Mesendoderm (in vitro differentiated cells): ENCODE data around the gene RNF13.

ENCODE experiments used
- DNase-seq: peaks from one replicate; pipeline ENCODE4 v3.0.0; 2013
- H2AK5ac ChIP-seq: 2 replicates; pipeline ENCODE4 v1.6.1; 2013; ENCODE audit warnings: low read length, inconsistent platforms
- H2BK120ac ChIP-seq: 2 replicates; pipeline ENCODE4 v1.6.1; 2013; ENCODE audit warnings: low read depth, mild to moderate bottlenecking, low read length, moderate library complexity, mixed read lengths
- H2BK15ac ChIP-seq: replicated peaks from 2 replicates; pipeline ENCODE4 v1.6.1; 2013; ENCODE audit warnings: low read depth, mild to moderate bottlenecking, moderate library complexity
- H2BK5ac ChIP-seq: 2 replicates; pipeline ENCODE4 v1.6.1; 2013; ENCODE audit warnings: low read length, inconsistent platforms
- H3K18ac ChIP-seq: 2 replicates; pipeline ENCODE4 v1.6.1; 2013; ENCODE audit warnings: mild to moderate bottlenecking, low read length, mixed read lengths
- H3K23ac ChIP-seq: one replicate; pipeline ENCODE4 v1.6.1; 2013; ENCODE audit warnings: low read length
- H3K27ac ChIP-seq: 2 replicates; pipeline ENCODE4 v1.5.1; 2013; ENCODE audit warnings: low read depth, mild to moderate bottlenecking, inconsistent platforms, low read length, moderate library complexity
- H3K27me3 ChIP-seq: 2 replicates; pipeline ENCODE4 v1.6.1; 2013; ENCODE audit warnings: low read length, control low read depth, mild to moderate bottlenecking, inconsistent platforms; ENCODE audit not compliant: insufficient read depth, poor library complexity
- H3K36me3 ChIP-seq: 2 replicates; pipeline ENCODE4 v1.6.1; 2013; ENCODE audit warnings: low read length, inconsistent platforms; ENCODE audit not compliant: control insufficient read depth, insufficient read depth
- H3K4ac ChIP-seq: one replicate; pipeline ENCODE4 v1.6.1; 2013; ENCODE audit warnings: low read depth, mild to moderate bottlenecking, low read length, moderate library complexity
- H3K4me1 ChIP-seq: 2 replicates; pipeline ENCODE4 v1.6.1; 2013; ENCODE audit warnings: low read depth, low read length, inconsistent platforms; ENCODE audit not compliant: control insufficient read depth
- H3K4me2 ChIP-seq: 2 replicates; pipeline ENCODE4 v1.6.1; 2013; ENCODE audit warnings: low read length
- H3K4me3 ChIP-seq: 2 replicates; pipeline ENCODE4 v1.5.1; 2013; ENCODE audit warnings: mild to moderate bottlenecking, low read length
- H3K56ac ChIP-seq: one replicate; pipeline ENCODE4 v1.6.1; 2013; ENCODE audit warnings: low read length
- H3K79me1 ChIP-seq: 2 replicates; pipeline ENCODE4 v1.6.1; 2013; ENCODE audit warnings: low read length, inconsistent platforms
- H3K79me2 ChIP-seq: 2 replicates; pipeline ENCODE4 v1.6.1; 2013; ENCODE audit warnings: mild to moderate bottlenecking, low read length; ENCODE audit not compliant: control insufficient read depth, insufficient read depth
- H3K9ac ChIP-seq: 2 replicates; pipeline ENCODE4 v1.6.1; 2013; ENCODE audit warnings: low read length, inconsistent platforms
- H4K5ac ChIP-seq: one replicate; pipeline ENCODE4 v1.6.1; 2013; ENCODE audit warnings: low read length
- H4K8ac ChIP-seq: one replicate; pipeline ENCODE4 v1.6.1; 2013; ENCODE audit warnings: low read depth, mild to moderate bottlenecking, control low read depth, low read length, moderate library complexity
- WGBS: extraction: QIAGEN DNeasy Blood & Tissue Kit; methylation state at CpG from one replicate; pipeline ENCODE4 v1.1.7; 2013; ENCODE audit warnings: low lambda C conversion rate, missing lambda C conversion rate; ENCODE audit not compliant: insufficient coverage; ENCODE audit errors: extremely low coverage; 5-methylcytosine and 5-hydroxymethylcytosine counted together

The RNF13 gene

DNA sequence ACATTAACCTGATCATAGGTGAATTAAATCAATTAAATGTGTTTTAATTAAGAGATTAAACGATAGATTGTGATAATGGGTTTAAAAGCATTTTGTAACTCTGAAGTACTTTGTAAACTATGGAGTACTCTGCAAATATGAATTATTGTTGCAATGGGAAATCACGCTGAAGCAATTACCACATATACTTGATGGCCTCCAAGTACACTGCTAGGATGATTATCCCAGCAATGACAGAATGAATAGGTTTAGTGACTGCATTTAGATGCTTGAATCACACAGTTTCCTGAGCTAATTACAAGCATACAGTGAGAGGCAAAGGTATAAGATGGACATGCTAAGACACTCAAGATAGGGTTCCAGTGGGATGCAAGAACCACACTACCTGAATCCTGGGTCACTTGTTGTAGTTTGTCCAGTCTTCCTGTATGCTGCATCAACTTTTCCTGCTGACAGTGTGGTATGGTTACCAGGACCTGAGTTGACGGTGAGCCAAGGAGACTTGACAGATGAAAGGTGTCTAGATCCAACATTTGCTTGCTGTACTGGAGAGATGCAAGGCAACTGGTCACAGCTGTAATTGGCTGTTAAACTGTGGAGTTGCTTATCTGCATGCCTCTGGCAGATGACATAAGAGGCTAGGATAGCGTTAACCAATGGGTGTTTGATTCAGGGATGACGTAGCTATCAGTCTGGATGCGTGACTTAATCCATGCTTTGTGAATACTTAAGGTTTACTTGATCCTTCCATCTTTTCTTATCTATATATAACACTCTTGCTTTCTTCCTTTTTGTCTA lies 38.0 kb downstream of the RNF13 start:
- no peak overlapping the region for H3K18ac ChIP-seq
- no peak overlapping the region for H4K8ac ChIP-seq
- peak; percentile 51 for DNase-seq
- no peak overlapping the region for H3K4ac ChIP-seq
- H3K79me2 ChIP-seq, result no peaks in the 10 kb centered on the region
- H2BK5ac ChIP-seq, result no peak overlapping the region
- H3K56ac ChIP-seq, result no peak overlapping the region
- H2BK15ac ChIP-seq, result no peak overlapping the region
- H2BK120ac ChIP-seq, result no peak overlapping the region
- 100% methylated on average over 1 of the region's 6 CpGs for WGBS
- H3K79me1 ChIP-seq, result peaks cover 4% of the 10 kb centered on the region
- H4K5ac ChIP-seq, result no peak overlapping the region
- no peak overlapping the region for H3K23ac ChIP-seq
- H3K27me3 ChIP-seq, result no peaks in the 10 kb centered on the region
- no peak overlapping the region for H3K27ac ChIP-seq
- no peak overlapping the region for H2AK5ac ChIP-seq
- H3K4me2 ChIP-seq, result no peak overlapping the region
- no peak overlapping the region for H3K9ac ChIP-seq
- H3K36me3 ChIP-seq, result no peaks in the 10 kb centered on the region
- H3K4me1 ChIP-seq, result no peaks in the 10 kb centered on the region
- H3K4me3 ChIP-seq, result no peak overlapping the region

DNA sequence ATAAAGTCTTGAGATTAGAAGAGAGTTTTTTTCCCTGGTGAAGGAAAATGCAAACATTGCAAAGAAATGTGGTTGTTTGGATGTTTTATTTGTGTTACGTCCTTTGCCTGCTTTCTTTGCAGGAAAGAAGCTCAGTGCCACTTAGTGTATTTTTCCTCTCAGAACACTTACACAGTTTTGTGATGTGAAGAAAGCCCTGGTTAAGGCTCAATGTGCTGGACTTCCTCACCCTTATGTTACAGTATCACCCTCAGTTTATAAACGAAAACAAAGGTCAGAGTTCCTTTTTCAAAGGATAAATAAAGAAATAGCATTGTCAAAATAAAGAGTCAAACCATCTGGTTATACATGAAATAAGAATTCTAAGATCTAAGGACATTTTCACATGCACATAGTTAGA lies 45.9 kb downstream of the RNF13 start:
- Histone ChIP-seq H3K79me2 (no peaks in the 10 kb centered on the region), H3K56ac (no peak overlapping the region), H3K4me2 (no peak overlapping the region), H3K27me3 (no peaks in the 10 kb centered on the region), H2AK5ac (no peak overlapping the region), H3K18ac (no peak overlapping the region), H3K79me1 (no peaks in the 10 kb centered on the region), H3K9ac (no peak overlapping the region), H3K4ac (no peak overlapping the region), H2BK5ac (no peak overlapping the region), H3K27ac (no peak overlapping the region), H3K36me3 (no peaks in the 10 kb centered on the region), H3K23ac (no peak overlapping the region), H4K5ac (no peak overlapping the region), H2BK15ac (no peak overlapping the region), H3K4me1 (no peaks in the 10 kb centered on the region), H4K8ac (no peak overlapping the region), H3K4me3 (no peak overlapping the region), H2BK120ac (no peak overlapping the region)
- WGBS, result no CpG with 5 or more reads among the region's 2 CpGs
- no peak for DNase-seq

DNA sequence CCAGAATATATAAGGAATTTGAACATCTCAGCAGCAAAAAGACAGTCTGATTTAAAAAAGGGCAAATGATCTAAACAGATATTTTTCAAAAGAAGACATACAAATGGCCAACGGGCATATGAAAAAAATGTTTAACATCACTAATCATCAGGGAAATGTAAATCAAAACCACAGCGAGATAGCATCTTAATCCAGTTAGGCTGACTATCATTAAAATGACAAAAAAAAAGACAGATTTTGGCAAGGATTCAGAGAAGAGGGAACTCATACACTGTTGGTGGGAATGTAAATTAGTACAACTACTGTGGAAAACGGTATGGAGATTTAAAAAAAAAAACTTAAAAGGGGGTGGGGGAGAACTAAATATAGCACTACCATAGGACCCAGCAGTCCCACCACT lies 47.9 kb downstream of the RNF13 start:
- no peak overlapping the region for H4K8ac ChIP-seq
- no peaks in the 10 kb centered on the region for H3K79me1 ChIP-seq
- no peak overlapping the region for H3K9ac ChIP-seq
- no peak overlapping the region for H3K4me2 ChIP-seq
- H2BK120ac ChIP-seq, result no peak overlapping the region
- no peak overlapping the region for H4K5ac ChIP-seq
- no peaks in the 10 kb centered on the region for H3K36me3 ChIP-seq
- no peak overlapping the region for H2BK15ac ChIP-seq
- no peak for DNase-seq
- no peaks in the 10 kb centered on the region for H3K4me1 ChIP-seq
- H3K56ac ChIP-seq, result no peak overlapping the region
- no peak overlapping the region for H3K18ac ChIP-seq
- no CpG with 5 or more reads among the region's 3 CpGs for whole genome bisulfite sequencing
- H3K4me3 ChIP-seq, result no peak overlapping the region
- no peak overlapping the region for H2AK5ac ChIP-seq
- no peak overlapping the region for H3K23ac ChIP-seq
- H3K27me3 ChIP-seq, result no peaks in the 10 kb centered on the region
- no peak overlapping the region for H3K4ac ChIP-seq
- H3K27ac ChIP-seq, result no peak overlapping the region
- H3K79me2 ChIP-seq, result no peaks in the 10 kb centered on the region
- H2BK5ac ChIP-seq, result no peak overlapping the region

DNA sequence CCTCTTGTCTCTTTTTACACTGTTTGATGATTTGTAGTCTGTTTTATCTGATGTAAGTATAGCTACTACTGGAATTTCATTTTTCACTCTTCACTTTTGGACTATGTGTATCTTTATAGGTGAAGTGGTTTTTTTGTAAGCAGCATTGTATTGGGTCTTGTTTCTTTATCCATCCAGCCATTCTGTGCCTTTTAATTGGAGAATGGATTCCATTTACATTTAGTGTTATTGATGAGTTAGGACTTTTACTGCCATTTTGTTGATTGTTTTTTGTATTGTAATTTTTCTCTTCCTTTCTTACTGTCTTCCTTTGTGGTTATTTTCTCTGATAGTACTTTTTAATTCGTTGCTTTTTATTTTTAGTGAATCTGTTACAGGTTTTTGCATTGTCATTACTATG lies 54.5 kb downstream of the RNF13 start:
- Histone ChIP-seq H3K4me2 (no peak overlapping the region), H3K79me1 (peaks cover 2% of the 10 kb centered on the region), H4K5ac (no peak overlapping the region), H3K27ac (no peak overlapping the region), H3K4me1 (peaks cover 2% of the 10 kb centered on the region), H2BK120ac (no peak overlapping the region), H3K4ac (no peak overlapping the region), H3K36me3 (no peaks in the 10 kb centered on the region), H3K56ac (no peak overlapping the region), H3K18ac (no peak overlapping the region), H2AK5ac (no peak overlapping the region), H3K9ac (no peak overlapping the region), H2BK5ac (no peak overlapping the region), H3K4me3 (no peak overlapping the region), H2BK15ac (no peak overlapping the region), H3K27me3 (no peaks in the 10 kb centered on the region), H4K8ac (no peak overlapping the region), H3K23ac (no peak overlapping the region), H3K79me2 (no peaks in the 10 kb centered on the region)
- no CpG with 5 or more reads among the region's 1 CpG for WGBS
- DNase-seq, result no peak

DNA sequence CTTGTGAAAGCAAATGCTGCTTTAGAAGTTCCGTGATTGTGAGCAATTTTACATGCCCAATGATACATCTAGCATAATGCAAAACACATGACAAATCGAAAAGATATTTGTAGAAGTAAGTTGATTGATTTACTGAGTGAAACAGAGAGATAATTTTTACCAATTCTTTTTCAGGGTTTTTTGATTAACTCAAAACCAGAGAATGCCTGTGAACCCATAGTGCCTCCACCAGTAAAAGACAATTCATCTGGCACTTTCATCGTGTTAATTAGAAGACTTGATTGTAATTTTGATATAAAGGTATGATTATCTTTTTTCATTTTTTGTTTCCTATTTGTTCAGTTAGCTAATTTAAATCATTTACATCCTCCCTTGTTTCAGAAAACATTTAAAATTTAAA lies 58.8 kb downstream of the RNF13 start:
- H3K56ac ChIP-seq, result no peak overlapping the region
- H3K4me2 ChIP-seq, result no peak overlapping the region
- H4K5ac ChIP-seq, result no peak overlapping the region
- no peaks in the 10 kb centered on the region for H3K27me3 ChIP-seq
- no peak overlapping the region for H3K18ac ChIP-seq
- no peak overlapping the region for H3K27ac ChIP-seq
- no peaks in the 10 kb centered on the region for H3K36me3 ChIP-seq
- no peak overlapping the region for H3K23ac ChIP-seq
- H3K4me3 ChIP-seq, result no peak overlapping the region
- H2BK5ac ChIP-seq, result no peak overlapping the region
- H3K4me1 ChIP-seq, result peaks cover 2% of the 10 kb centered on the region
- H2AK5ac ChIP-seq, result no peak overlapping the region
- H2BK120ac ChIP-seq, result no peak overlapping the region
- no peaks in the 10 kb centered on the region for H3K79me2 ChIP-seq
- no CpG with 5 or more reads among the region's 3 CpGs for WGBS
- no peak overlapping the region for H2BK15ac ChIP-seq
- no peak overlapping the region for H4K8ac ChIP-seq
- H3K4ac ChIP-seq, result no peak overlapping the region
- H3K79me1 ChIP-seq, result peaks cover 2% of the 10 kb centered on the region
- no peak for DNase-seq
- no peak overlapping the region for H3K9ac ChIP-seq

DNA sequence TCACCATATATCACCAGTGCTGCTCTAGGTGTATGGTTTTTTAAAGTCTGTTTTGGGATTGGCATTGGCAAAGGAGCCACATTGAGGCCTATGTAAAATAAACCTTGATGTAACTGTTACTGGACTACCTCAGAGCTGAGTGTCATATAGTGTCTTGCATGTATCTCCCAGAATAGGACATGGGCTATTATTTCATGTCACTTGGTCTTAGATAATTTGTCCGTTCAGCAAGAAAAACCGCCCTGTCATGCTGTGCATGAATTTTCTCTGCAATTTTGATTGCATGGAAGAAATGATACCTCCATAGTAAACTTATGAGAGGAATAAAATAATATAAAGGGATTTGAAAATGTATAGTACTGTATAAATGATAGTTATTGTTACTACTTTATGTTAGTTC lies 59.6 kb downstream of the RNF13 start:
- Histone ChIP-seq H4K8ac (no peak overlapping the region), H2BK120ac (no peak overlapping the region), H3K9ac (no peak overlapping the region), H3K4me2 (no peak overlapping the region), H3K4me3 (no peak overlapping the region), H2AK5ac (no peak overlapping the region), H2BK5ac (no peak overlapping the region), H3K4me1 (peaks cover 2% of the 10 kb centered on the region), H3K18ac (no peak overlapping the region), H3K4ac (no peak overlapping the region), H2BK15ac (no peak overlapping the region), H3K79me2 (no peaks in the 10 kb centered on the region), H3K36me3 (no peaks in the 10 kb centered on the region), H3K23ac (no peak overlapping the region), H4K5ac (no peak overlapping the region), H3K27ac (no peak overlapping the region), H3K27me3 (no peaks in the 10 kb centered on the region), H3K56ac (no peak overlapping the region), H3K79me1 (peaks cover 2% of the 10 kb centered on the region)
- no peak for DNase-seq
- no CpG with 5 or more reads among the region's 2 CpGs for WGBS
